IPS DF 19.7 (cell line): ENCODE measurements around the gene MYL5.
"Not testable (repeated sequence)": the region's sequence is repeated elsewhere in the genome, so short reads cannot be mapped to it uniquely, and the experiment has no call there.

ENCODE experiments used
- DNase-seq: peaks from one replicate; pipeline ENCODE4 v3.0.0-alpha.2; 2013; ENCODE audit warnings: low read depth, low spot score

Gene MYL5

GRCh38 chr4:705278-706082 lies 31.1 kb downstream of the MYL5 start, which contains the start of gene PCGF3:
PCGF3 (plus strand) TSS chr4:705832; CDS start chr4:733681, 27,849 bp downstream.
- DNase-seq, result no peak

GRCh38 chr4:706083-706633 lies 31.8 kb downstream of the MYL5 start:
- not testable (repeated sequence) for DNase-seq

GRCh38 chr4:706834-707598 lies 32.7 kb downstream of the MYL5 start:
- no peak for DNase-seq

- no peak for DNase-seq
Observed at GRCh38 chr4:707929-708630, 33.7 kb downstream of the MYL5 start.

DNA sequence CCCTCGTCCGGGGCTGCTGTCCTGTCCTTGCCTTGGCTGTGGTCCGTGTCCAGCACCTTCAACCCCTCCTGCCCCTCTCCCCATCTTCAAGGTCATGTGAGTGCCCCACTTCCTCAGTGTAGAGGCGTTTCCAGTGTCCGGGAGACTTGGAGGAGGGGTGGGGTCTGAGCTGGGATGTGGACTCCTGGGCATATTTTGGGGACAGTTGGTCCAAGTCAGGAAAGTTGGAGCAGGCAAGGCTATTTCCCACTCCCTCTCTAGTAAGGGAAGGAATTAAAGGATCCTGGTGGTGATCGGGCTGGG lies 34.2 kb downstream of the MYL5 start:
- DNase-seq, result no peak

GRCh38 chr4:709348-709747 lies 35.0 kb downstream of the MYL5 start:
- DNase-seq, result no peak

DNA sequence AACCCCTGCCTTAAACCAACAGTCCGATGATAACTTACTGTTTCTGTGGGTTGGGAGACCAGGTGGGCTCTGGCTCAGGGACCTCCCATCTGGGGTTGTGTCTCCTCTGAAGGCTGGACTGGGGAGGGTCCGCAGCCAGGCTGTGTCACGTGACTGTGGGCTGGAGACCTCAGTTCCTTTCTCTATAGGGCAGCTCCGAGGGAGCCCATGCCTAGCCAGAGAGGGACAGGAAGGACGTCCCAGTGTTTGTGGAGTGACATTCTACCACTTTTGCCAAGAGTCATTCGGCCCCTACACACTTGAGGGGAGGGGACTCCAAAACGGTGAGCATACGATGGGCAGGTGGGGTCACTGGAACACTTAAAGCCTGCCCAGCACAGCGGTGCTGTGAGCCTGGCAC lies 35.8 kb downstream of the MYL5 start:
- no peak for DNase-seq

- DNase-seq, result no peak
Observed at GRCh38 chr4:710916-711315, 36.6 kb downstream of the MYL5 start.

DNA sequence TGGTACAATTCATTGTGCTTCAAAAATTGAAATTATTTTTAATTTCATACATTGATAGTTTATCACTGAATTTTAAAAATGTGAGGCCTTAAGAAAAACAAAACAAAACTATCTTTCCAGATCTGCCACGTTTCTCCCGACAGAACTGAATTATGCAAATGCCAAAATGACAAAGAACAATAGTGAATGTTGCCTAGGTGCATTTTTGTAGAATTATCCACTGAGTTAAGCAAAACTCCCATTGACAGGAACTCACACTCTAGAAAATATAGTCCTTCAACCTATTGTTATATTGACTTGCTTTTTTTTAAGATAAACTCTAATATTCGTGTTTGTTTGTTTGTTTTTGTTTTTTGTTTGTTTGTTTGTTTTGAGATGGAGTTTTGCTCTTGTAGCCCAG lies 37.8 kb downstream of the MYL5 start:
- no peak for DNase-seq

GRCh38 chr4:712916-713632 lies 38.7 kb downstream of the MYL5 start:
- no peak for DNase-seq

DNA sequence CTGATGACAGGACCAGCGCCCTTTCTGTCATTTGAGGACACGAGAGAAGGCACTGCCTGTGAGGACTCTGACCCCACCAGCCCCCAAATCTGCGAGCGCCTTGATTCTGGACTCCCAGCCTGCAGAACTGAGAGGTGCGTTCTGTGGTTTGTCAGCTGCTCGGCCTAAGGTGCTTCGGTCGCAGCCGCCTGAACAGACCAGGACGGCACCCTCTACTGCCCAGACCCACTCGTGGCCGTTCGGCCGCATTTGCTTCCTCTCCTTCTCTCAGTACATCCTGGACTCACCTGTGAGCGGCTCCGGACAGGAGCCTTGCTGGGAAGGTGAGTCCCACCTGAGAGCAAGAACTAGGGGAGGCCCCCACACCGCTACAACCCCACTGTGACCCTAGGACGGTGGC lies 39.7 kb downstream of the MYL5 start:
- no peak for DNase-seq

- DNase-seq, result no peak
Observed at GRCh38 chr4:717601-718320, 43.4 kb downstream of the MYL5 start.

DNA sequence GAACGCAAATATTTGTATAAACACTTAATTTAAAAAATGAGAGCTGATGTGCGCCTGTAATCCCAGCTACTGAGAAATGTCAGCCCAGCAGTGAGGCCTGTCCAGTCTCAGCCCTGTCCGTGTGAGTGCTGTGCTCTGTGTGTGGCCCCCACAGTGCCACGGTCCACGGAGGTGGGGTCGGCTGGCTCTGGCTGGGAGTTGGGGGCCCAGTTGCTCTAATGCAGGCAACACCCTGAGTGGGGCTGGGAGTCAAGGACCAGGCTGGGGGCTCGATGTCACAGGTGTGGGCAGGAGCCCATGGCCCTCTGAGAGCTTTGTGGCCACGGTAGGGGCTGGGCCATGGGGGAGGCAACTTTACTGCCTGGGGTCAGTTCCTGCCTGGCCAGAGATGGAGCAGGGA lies 44.1 kb downstream of the MYL5 start:
- DNase-seq, result no peak

DNA sequence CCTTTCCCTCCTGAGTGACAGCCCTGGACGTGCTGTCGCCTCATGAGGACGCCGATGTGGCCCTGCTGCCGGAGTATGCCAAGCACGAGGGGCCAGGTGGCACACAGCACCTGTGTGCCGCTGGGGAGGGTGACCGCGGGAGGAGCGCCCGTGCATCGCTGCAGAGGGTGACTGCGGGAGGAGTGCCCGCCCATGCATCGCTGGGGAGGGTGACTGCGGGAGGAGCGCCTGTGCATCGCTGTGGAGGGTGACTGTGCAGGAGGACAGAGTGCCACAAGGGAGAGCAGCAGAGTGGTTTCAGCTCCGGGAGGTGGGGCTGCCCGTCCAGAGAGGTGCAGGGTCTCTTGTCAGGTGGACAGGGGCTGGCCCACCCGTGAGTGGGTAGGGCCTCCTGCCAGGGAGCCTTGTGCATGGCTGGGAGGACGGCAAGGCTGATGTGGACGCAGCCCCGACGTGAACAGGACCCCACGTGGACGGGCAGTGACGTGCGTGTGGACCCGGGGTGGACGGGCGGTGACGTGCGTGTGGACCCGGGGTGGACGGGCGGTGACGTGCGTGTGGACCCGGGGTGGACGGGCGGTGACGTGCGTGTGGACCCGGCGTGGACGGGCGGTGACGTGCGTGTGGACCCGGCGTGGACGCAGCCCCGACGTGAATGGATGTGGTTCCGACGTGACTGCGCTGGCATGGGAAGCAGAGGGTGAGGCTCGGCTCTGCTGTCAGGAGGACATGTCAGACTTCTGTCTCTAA lies 45.9 kb downstream of the MYL5 start:
- DNase-seq, result no peak

DNA sequence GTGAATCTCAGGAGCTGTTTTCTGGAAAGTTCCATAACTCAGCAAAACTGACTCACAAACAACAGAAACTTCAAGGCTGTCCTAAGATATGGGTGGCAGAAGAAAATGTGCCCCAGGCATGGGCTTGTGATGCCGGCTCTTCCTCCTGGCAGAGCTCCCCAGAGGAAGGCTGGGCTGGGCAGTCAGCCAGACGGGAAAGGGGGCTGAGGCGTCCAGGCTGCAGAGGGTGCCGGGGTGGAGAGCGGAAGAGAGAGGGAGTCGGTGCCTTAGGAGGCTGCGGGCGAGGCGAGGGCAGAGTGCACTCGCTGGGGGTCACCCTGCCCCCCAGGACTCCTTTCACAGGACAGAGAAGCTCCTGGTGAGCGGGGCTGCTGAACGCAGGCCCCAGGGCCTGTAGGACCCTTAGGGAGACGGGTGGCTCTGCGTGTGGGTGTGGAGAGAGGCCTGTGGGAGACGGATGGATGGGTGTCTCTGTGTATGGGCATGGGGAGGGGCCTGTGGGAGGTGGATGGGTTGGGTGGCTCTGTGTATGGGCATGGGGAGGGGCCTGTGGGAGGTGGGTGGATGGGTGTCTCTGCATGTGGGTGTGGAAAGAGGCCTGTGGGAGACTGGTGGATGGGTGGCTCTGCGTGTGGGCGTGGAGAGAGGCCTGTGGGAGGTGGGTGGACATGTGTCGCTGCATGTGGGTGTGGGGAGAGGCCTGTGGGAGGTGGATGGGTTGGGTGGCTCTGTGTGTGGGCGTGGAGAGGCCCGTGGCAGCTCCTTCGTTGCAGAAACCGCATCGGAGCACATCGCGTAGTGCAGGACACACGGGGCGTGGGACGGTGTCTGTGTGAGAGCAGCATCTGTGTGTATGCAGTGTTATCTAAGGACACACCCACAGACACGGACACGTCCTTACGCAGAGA lies 47.2 kb downstream of the MYL5 start:
- DNase-seq, result no peak

GRCh38 chr4:722169-722725 lies 47.9 kb downstream of the MYL5 start:
- DNase-seq, result no peak

DNA sequence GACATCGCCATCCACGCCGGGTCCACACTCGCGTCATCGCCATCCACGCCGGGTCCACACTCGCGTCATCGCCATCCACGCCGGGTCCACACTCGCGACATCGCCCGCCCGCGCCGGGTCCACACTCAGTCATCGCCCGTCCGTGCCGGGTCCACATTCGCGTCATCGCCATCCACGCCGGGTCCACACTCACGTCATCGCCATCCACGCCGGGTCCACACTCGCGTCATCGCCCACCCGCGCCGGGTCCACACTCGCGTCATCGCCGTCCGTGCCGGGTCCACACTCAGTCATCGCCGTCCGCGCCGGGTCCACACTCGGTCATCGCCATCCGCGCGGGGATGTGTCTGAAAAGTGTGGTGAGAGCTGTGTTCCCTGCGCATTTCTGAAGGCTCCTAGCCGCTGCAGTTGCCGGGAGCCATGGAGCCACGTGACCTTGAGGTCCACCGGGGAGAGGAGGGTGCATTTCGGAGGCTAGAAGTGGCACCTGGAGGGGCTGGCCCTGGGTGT lies 48.6 kb downstream of the MYL5 start:
- no peak for DNase-seq

- DNase-seq, result no peak
Observed at GRCh38 chr4:723751-724530, 49.6 kb downstream of the MYL5 start.
